Measurements from ENCODE around the gene FRAS1. TPM values are rescaled to one million over a fixed set of nuclear protein-coding genes. Genes with fewer than 3 reads are reported as not detected.

The FRAS1 gene
- total and polyA plus RNA-seq, 2 donors (not counting 1 experiment from before 2014, with no cell fraction given): 0.30 to 0.66 TPM

DNA sequence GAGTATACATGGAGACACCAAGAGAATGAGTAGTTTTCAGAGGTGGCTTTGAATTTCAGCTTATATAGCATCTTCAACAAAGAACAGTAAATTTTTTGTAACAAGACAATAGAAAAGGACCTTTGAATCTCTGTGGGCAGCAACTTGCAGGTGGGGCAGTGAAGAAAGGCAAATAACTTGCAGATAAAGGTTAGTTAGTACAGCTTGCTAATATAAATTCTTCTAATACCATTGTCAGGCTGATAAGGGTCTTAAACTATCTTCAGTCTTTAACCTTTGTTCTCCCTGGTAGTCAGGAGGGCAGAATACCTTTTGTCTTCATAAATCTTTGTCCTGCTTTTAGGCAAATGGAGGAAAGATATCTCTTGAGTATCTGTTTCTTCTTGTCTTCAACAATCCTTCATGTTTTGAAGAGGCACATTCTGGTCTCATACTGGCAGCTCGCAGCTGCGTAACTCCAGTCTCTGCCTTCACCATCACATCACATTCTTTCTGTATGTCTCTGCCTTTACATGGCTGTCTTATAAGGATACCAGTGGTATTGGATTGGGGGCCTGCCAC, 510.5 kb downstream of the FRAS1 start:
- Histone ChIP-seq H3K27me3 (ENCODE audit: control insufficient read depth, insufficient read depth, low read length) (no peaks in the 10 kb centered on the region), H3K27ac (ENCODE audit: insufficient read depth, low read length) (no peak overlapping the region), H3K79me2 (ENCODE audit: control insufficient read depth, insufficient read depth, low read length) (no peaks in the 10 kb centered on the region), H3K36me3 (ENCODE audit: control insufficient read depth, insufficient read depth, low read length) (no peaks in the 10 kb centered on the region), H4K20me1 (ENCODE audit: control insufficient read depth, extremely low read depth, insufficient read depth, low read length) (no peaks in the 10 kb centered on the region), H3K9me3 (ENCODE audit: control insufficient read depth, insufficient read depth, low read depth, low read length) (no peaks in the 10 kb centered on the region), H3K4me3 (replicated peaks in 1 of 4; ENCODE audit: control extremely low read depth in 1 of 4, insufficient read depth in 1 of 4, low read depth in 3 of 4, low read length in 4 of 4) (no peak overlapping the region), H3K4me2 (ENCODE audit: extremely low read depth, insufficient read depth, low read length) (no peak overlapping the region), H2AFZ (ENCODE audit: low read length) (no peak overlapping the region), H3K9ac (ENCODE audit: insufficient read depth, low read length) (no peak overlapping the region), H3K4me1 (ENCODE audit: control insufficient read depth, extremely low read depth, insufficient read depth, low read length) (peaks cover 13% of the 10 kb centered on the region)
- peak in 1 of 2 donors; percentile 33 for DNase-seq (ENCODE audit: low read depth in 2 of 2)
- TF ChIP-seq EZH2 (IDR thresholded peaks at IDR 0.05; ENCODE audit: low read length, missing control alignments): no peak
- TF ChIP-seq, protein P1, sequence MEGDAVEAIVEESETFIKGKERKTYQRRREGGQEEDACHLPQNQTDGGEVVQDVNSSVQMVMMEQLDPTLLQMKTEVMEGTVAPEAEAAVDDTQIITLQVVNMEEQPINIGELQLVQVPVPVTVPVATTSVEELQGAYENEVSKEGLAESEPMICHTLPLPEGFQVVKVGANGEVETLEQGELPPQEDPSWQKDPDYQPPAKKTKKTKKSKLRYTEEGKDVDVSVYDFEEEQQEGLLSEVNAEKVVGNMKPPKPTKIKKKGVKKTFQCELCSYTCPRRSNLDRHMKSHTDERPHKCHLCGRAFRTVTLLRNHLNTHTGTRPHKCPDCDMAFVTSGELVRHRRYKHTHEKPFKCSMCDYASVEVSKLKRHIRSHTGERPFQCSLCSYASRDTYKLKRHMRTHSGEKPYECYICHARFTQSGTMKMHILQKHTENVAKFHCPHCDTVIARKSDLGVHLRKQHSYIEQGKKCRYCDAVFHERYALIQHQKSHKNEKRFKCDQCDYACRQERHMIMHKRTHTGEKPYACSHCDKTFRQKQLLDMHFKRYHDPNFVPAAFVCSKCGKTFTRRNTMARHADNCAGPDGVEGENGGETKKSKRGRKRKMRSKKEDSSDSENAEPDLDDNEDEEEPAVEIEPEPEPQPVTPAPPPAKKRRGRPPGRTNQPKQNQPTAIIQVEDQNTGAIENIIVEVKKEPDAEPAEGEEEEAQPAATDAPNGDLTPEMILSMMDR (conservative IDR thresholded peaks at IDR 0.05 in 1 of 2, IDR thresholded peaks at IDR 0.05 in 1 of 2; ENCODE audit: low read depth in 1 of 2, low read length in 2 of 2): no peak

DNA sequence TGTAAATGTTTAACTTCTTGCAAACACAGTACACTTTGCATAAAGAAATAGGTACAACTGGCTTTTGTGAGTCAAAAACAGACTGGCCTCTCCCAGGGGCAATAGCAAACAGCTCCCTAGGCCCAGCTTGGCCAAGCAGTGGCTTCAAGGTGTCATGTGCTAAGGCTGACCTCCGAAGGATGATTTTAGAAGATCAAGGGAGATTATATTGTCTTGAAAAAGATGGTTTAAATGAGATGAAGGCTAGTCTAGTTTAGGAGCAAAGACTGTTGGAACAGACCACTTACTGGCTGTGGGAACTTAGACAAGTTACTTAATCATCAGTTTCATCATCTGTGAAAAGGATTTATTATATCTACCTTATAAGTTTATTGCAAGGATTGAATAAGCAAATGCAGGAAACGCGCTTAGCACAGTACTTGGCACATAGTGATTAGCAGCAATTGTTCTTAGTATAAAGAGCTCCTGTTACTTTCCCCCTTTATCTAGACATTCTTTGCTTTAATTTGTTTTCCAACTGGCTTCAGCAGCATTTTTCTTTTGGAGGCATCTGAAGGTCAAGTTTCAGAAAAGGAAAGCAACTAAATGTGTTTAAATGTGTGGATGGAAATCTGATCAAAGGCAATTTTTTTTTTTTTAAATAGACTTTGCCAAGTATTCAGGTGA, 511.6 kb downstream of the FRAS1 start:
- peak overlapping the region; percentile 33 for H3K27ac ChIP-seq (ENCODE audit: insufficient read depth, low read length)
- DNase-seq (ENCODE audit: low read depth in 2 of 2): no peak
- no peak overlapping the region for H2AFZ ChIP-seq (ENCODE audit: low read length)
- no peaks in the 10 kb centered on the region for H3K36me3 ChIP-seq (ENCODE audit: control insufficient read depth, insufficient read depth, low read length)
- peak overlapping the region; percentile 56 for H3K4me2 ChIP-seq (ENCODE audit: extremely low read depth, insufficient read depth, low read length)
- H3K79me2 ChIP-seq (ENCODE audit: control insufficient read depth, insufficient read depth, low read length): no peaks in the 10 kb centered on the region
- H4K20me1 ChIP-seq (ENCODE audit: control insufficient read depth, extremely low read depth, insufficient read depth, low read length): no peaks in the 10 kb centered on the region
- no peaks in the 10 kb centered on the region for H3K9me3 ChIP-seq (ENCODE audit: control insufficient read depth, insufficient read depth, low read depth, low read length)
- no peak for TF ChIP-seq EZH2 (IDR thresholded peaks at IDR 0.05; ENCODE audit: low read length, missing control alignments)
- TF ChIP-seq, protein P1 (conservative IDR thresholded peaks at IDR 0.05 in 1 of 2, IDR thresholded peaks at IDR 0.05 in 1 of 2; ENCODE audit: low read depth in 1 of 2, low read length in 2 of 2): no peak
- peaks cover 13% of the 10 kb centered on the region for H3K4me1 ChIP-seq (ENCODE audit: control insufficient read depth, extremely low read depth, insufficient read depth, low read length)
- no peak overlapping the region for H3K4me3 ChIP-seq (replicated peaks in 1 of 4; ENCODE audit: control extremely low read depth in 1 of 4, insufficient read depth in 1 of 4, low read depth in 3 of 4, low read length in 4 of 4)
- no peaks in the 10 kb centered on the region for H3K27me3 ChIP-seq (ENCODE audit: control insufficient read depth, insufficient read depth, low read length)
- no peak overlapping the region for H3K9ac ChIP-seq (ENCODE audit: insufficient read depth, low read length)

DNA sequence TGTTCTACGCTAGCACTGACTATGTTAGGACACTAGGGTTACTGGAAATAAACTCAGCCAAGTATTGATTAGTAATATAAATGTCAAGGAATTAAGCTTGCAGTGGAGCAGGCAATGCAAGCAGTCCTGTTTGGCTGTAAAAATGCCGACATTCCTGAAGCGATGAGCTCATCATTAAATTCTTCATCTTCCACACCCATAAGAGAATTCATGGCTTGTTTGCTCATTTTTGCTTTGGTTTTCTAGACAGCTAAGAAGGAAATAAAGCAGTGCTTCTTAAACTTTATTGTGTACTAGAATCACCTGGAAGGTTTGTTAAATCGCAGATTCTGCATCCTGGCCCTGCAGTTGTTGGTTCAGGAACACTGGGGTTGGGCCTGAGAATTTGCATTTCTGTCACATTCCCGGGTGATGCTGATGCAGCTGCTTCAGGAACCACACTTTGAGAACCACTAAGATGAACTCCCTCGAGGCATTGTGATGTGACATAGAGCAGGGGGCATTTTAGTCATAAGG, 512.2 kb downstream of the FRAS1 start:
- peak; percentile 69 to 95 for DNase-seq (ENCODE audit: low read depth in 2 of 2)

More for the DNA sequence above, 512.2 kb downstream of the FRAS1 start:
- Histone ChIP-seq H3K9ac (ENCODE audit: insufficient read depth, low read length) (no peak overlapping the region), H3K4me1 (ENCODE audit: control insufficient read depth, extremely low read depth, insufficient read depth, low read length) (peaks cover 13% of the 10 kb centered on the region), H3K4me3 (replicated peaks in 1 of 4; ENCODE audit: control extremely low read depth in 1 of 4, insufficient read depth in 1 of 4, low read depth in 3 of 4, low read length in 4 of 4) (no peak overlapping the region), H3K27me3 (ENCODE audit: control insufficient read depth, insufficient read depth, low read length) (no peaks in the 10 kb centered on the region), H3K4me2 (ENCODE audit: extremely low read depth, insufficient read depth, low read length) (peak overlapping the region; percentile 56), H4K20me1 (ENCODE audit: control insufficient read depth, extremely low read depth, insufficient read depth, low read length) (no peaks in the 10 kb centered on the region), H2AFZ (ENCODE audit: low read length) (peak overlapping the region; percentile 28), H3K27ac (ENCODE audit: insufficient read depth, low read length) (peak overlapping the region; percentile 33), H3K9me3 (ENCODE audit: control insufficient read depth, insufficient read depth, low read depth, low read length) (no peaks in the 10 kb centered on the region), H3K79me2 (ENCODE audit: control insufficient read depth, insufficient read depth, low read length) (no peaks in the 10 kb centered on the region), H3K36me3 (ENCODE audit: control insufficient read depth, insufficient read depth, low read length) (no peaks in the 10 kb centered on the region)
- TF ChIP-seq EZH2 (IDR thresholded peaks at IDR 0.05; ENCODE audit: low read length, missing control alignments): no peak
- TF ChIP-seq, protein P1 (conservative IDR thresholded peaks at IDR 0.05 in 1 of 2, IDR thresholded peaks at IDR 0.05 in 1 of 2; ENCODE audit: low read depth in 1 of 2, low read length in 2 of 2): no peak

Data from fibroblast of lung (primary cell).